ENCODE data around the gene TMEM204. TPM values are rescaled to one million over a fixed set of nuclear protein-coding genes. Genes with fewer than 3 reads are reported as not detected.

Gene TMEM204
- total RNA-seq, 1 experiment from 2014 or later, result not detected

DNA sequence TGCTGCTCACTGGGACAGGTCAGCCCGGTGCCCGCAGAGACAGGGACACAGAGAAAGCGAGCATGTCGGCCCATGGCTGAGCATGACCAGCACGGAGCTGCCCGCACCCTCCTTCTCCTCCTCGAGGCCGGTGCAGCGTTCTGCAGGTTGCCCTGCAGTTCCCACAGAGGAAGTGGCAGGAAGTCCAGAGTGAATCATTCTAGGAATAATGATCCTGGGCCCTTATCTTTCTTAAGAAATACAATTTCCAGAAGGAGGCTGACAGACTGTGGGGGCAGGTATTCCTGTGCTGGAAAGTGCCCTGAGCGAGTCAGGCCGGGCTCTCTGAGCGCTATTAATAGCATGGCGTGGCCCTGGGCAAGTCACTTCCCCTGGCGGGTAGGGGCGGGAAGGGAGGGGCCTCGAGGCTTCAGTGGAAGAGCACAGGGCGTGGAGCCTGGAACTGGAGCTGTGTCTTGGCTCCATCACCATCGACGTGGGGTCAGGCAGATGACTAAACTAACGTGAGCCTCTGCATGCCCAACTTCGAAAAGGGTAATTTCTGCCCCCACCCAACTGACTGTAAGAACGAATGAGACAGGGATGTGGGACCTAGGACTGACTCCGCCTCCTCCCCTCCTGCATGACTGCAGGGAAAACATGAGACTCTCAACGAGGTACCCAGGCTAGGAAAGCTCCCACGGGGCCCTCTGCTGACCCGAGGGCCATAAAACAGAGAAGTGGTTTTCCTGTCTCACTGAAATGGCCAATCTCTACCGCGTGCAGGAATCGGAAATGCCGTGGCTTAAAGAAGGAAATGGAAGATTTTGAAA lies 9.8 kb downstream of the TMEM204 start:
- H3K4me2 ChIP-seq (ENCODE audit: low read depth, low read length, poor library complexity, severe bottlenecking), result no peak overlapping the region
- no peak overlapping the region for H3K27ac ChIP-seq (ENCODE audit: low read length)
- H4K20me1 ChIP-seq (ENCODE audit: insufficient read depth, low read depth, low read length), result no peaks in the 10 kb centered on the region
- no peaks in the 10 kb centered on the region for H3K27me3 ChIP-seq (ENCODE audit: low read length)
- H3K4me1 ChIP-seq (ENCODE audit: low read length), result no peaks in the 10 kb centered on the region
- H3K4me3 ChIP-seq (ENCODE audit: low read length), result no peak overlapping the region
- no peak for DNase-seq
- no peaks in the 10 kb centered on the region for H3K9me2 ChIP-seq (replicated peaks; ENCODE audit: insufficient read depth, low read length)
- H3K79me2 ChIP-seq (ENCODE audit: low read length), result no peaks in the 10 kb centered on the region
- no peak overlapping the region for H2AFZ ChIP-seq (ENCODE audit: low read length)
- no peak overlapping the region for H3K9ac ChIP-seq (ENCODE audit: low read length)
- H3K9me3 ChIP-seq (ENCODE audit: low read length), result no peaks in the 10 kb centered on the region
- no peaks in the 10 kb centered on the region for H3K36me3 ChIP-seq (ENCODE audit: insufficient read depth, low read length)

DNA sequence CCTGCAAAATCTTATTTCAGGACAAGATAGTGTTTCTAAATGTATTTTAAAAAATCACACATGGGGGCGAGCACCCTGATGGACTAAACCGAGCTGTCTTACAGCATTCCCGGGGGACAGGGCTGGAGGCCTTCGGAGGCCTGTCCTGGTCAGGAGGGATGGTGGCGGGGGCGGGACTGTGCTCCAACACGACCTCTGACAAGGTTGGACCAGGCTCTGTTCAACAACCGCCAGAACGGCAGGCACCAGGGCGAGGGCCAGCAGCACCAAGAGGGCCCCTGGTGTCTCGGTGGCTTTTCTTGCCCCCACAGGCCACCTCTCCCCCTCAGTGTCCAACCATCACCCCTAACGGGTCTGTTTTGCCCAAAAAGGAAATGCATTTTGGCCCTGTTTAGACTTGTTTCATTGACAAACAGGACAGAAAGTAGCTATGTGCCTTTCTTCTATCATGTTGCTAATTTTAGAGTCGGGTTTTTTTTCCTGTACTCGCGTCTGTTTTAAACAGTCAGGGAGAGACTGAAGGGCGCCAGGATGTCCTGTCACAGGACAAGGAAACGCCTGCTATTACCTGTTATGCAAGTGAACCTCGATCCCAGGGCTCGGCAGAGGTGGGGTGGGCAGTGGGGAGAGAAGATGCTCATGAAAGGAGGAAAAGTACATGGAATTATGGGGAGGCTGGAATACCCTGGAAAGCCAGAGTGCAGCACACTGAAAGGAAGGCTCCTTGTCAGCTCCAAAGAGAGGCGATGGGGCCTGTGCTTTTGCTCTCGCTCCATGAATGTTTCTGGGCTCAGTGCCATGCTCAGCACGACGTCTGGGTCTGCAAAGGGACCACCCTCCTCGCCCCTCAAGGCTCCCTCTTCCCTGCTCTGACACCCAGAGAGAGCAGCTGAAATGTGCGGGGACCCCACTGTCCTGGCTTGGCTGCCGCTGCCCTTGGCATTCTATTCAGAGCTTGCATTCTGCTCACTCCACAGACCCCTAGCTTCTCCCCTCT lies 11.9 kb downstream of the TMEM204 start:
- no peak for DNase-seq
- H3K4me3 ChIP-seq (ENCODE audit: low read length), result no peak overlapping the region
- no peaks in the 10 kb centered on the region for H3K79me2 ChIP-seq (ENCODE audit: low read length)
- H3K9me3 ChIP-seq (ENCODE audit: low read length), result no peaks in the 10 kb centered on the region
- H4K20me1 ChIP-seq (ENCODE audit: insufficient read depth, low read depth, low read length), result no peaks in the 10 kb centered on the region
- no peaks in the 10 kb centered on the region for H3K9me2 ChIP-seq (replicated peaks; ENCODE audit: insufficient read depth, low read length)
- no peak overlapping the region for H3K27ac ChIP-seq (ENCODE audit: low read length)
- no peak overlapping the region for H3K4me2 ChIP-seq (ENCODE audit: low read depth, low read length, poor library complexity, severe bottlenecking)
- H3K4me1 ChIP-seq (ENCODE audit: low read length), result no peaks in the 10 kb centered on the region
- H2AFZ ChIP-seq (ENCODE audit: low read length), result no peak overlapping the region
- no peaks in the 10 kb centered on the region for H3K27me3 ChIP-seq (ENCODE audit: low read length)
- H3K36me3 ChIP-seq (ENCODE audit: insufficient read depth, low read length), result no peaks in the 10 kb centered on the region
- no peak overlapping the region for H3K9ac ChIP-seq (ENCODE audit: low read length)

DNA sequence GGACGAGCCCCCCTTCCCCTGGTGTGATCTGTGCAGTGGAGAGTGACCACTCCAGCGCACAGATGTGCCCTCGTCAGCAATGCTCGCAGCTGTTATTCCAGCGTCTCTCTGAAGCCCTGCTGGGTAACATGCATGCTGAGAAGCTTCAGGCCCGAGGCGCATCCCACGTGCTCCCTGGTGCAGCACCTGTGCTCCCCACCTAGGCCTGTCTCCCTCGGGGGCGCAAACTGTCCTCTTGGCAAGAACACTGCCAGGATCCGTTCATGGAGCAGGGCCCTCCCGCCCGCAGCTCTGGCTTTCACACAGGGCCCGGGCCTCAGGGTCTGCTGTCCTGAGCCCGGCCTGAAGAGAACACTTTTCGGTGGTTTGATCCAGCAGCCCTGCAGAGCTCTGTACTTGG lies 13.0 kb downstream of the TMEM204 start:
- no peaks in the 10 kb centered on the region for H3K4me1 ChIP-seq (ENCODE audit: low read length)
- H3K27ac ChIP-seq (ENCODE audit: low read length), result no peak overlapping the region
- no peak overlapping the region for H3K4me3 ChIP-seq (ENCODE audit: low read length)
- H3K4me2 ChIP-seq (ENCODE audit: low read depth, low read length, poor library complexity, severe bottlenecking), result no peak overlapping the region
- no peak overlapping the region for H3K9ac ChIP-seq (ENCODE audit: low read length)
- no peaks in the 10 kb centered on the region for H3K36me3 ChIP-seq (ENCODE audit: insufficient read depth, low read length)
- DNase-seq, result no peak
- no peak overlapping the region for H2AFZ ChIP-seq (ENCODE audit: low read length)
- H3K9me2 ChIP-seq (replicated peaks; ENCODE audit: insufficient read depth, low read length), result no peaks in the 10 kb centered on the region
- no peaks in the 10 kb centered on the region for H4K20me1 ChIP-seq (ENCODE audit: insufficient read depth, low read depth, low read length)
- no peaks in the 10 kb centered on the region for H3K9me3 ChIP-seq (ENCODE audit: low read length)
- no peaks in the 10 kb centered on the region for H3K27me3 ChIP-seq (ENCODE audit: low read length)
- no peaks in the 10 kb centered on the region for H3K79me2 ChIP-seq (ENCODE audit: low read length)

DNA sequence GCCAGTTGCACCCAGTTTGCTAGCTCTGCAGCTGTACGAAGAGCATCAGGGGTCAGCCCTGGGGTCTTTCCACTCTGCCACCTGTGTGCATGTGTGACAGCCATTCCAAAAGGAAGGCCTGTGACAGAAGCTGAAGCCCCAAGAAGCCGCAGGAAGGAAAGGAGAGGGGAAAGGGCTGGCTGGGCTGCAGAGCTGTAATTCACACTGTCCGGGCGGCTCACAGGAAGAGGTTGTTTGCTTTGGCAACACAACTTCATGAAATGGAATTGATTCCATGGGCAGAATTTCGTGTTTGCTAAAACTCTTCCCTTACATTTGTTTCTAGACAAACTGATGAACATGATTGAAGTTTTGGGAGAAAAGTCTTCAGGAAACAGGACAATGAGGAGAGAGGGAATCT lies 14.8 kb downstream of the TMEM204 start:
- H3K4me1 ChIP-seq (ENCODE audit: low read length), result no peaks in the 10 kb centered on the region
- H3K9ac ChIP-seq (ENCODE audit: low read length), result no peak overlapping the region

DNA sequence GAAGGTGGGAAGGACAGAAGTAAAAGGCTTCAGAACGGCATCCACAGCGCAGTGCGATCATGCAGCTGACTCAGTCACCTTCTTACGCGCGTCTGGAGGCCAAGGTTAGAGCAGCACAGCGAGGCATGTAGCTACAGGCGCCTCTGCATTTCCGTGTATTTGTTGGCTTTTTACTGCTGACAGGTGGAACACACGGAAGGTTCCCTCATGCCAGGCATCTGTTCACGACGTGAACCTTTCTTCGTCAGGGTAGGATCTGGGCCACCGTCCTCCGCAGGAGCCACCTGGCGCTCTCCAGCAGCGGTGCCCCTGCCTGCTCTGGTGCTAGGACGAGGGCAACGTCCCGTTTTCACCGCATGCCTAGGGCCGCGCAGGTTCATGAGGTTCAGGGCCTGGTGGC lies 15.3 kb downstream of the TMEM204 start:
- Histone ChIP-seq H3K27me3 (ENCODE audit: low read length) (no peaks in the 10 kb centered on the region), H3K27ac (ENCODE audit: low read length) (no peak overlapping the region), H3K4me1 (ENCODE audit: low read length) (no peaks in the 10 kb centered on the region)

More for the DNA sequence above, 14.8 kb downstream of the TMEM204 start:
- H3K9me3 ChIP-seq (ENCODE audit: low read length), result no peaks in the 10 kb centered on the region
- DNase-seq, result no peak
- no peaks in the 10 kb centered on the region for H4K20me1 ChIP-seq (ENCODE audit: insufficient read depth, low read depth, low read length)
- no peak overlapping the region for H2AFZ ChIP-seq (ENCODE audit: low read length)
- H3K27ac ChIP-seq (ENCODE audit: low read length), result no peak overlapping the region
- no peaks in the 10 kb centered on the region for H3K27me3 ChIP-seq (ENCODE audit: low read length)
- no peaks in the 10 kb centered on the region for H3K9me2 ChIP-seq (replicated peaks; ENCODE audit: insufficient read depth, low read length)
- no peaks in the 10 kb centered on the region for H3K36me3 ChIP-seq (ENCODE audit: insufficient read depth, low read length)
- H3K79me2 ChIP-seq (ENCODE audit: low read length), result no peaks in the 10 kb centered on the region
- no peak overlapping the region for H3K4me2 ChIP-seq (ENCODE audit: low read depth, low read length, poor library complexity, severe bottlenecking)
- no peak overlapping the region for H3K4me3 ChIP-seq (ENCODE audit: low read length)

DNA sequence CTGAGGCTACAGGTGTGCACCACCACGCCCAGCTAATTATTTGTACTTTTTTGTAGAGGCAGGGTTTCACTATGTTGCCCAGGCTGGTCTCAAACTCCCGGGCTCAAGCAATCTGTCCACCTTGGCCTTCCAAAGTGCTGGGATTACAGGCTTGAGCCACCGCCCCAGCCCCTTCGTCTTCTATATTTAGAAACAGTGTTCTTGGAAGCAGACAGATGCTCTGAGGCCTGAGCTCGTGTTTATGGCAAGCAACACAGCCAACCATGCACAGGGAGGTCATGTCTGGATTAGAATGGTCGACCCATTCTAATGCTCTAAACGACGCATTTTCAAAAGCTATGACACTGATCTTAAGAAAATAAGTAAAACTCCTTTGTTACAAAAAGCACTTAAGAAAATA lies 16.6 kb downstream of the TMEM204 start:
- no peak overlapping the region for H3K4me2 ChIP-seq (ENCODE audit: low read depth, low read length, poor library complexity, severe bottlenecking)
- no peaks in the 10 kb centered on the region for H3K9me2 ChIP-seq (replicated peaks; ENCODE audit: insufficient read depth, low read length)
- H3K9ac ChIP-seq (ENCODE audit: low read length), result no peak overlapping the region
- no peak overlapping the region for H2AFZ ChIP-seq (ENCODE audit: low read length)
- no peaks in the 10 kb centered on the region for H3K4me1 ChIP-seq (ENCODE audit: low read length)
- no peak overlapping the region for H3K4me3 ChIP-seq (ENCODE audit: low read length)
- DNase-seq, result no peak
- no peaks in the 10 kb centered on the region for H4K20me1 ChIP-seq (ENCODE audit: insufficient read depth, low read depth, low read length)
- no peaks in the 10 kb centered on the region for H3K9me3 ChIP-seq (ENCODE audit: low read length)
- no peaks in the 10 kb centered on the region for H3K36me3 ChIP-seq (ENCODE audit: insufficient read depth, low read length)
- no peak overlapping the region for H3K27ac ChIP-seq (ENCODE audit: low read length)
- no peaks in the 10 kb centered on the region for H3K79me2 ChIP-seq (ENCODE audit: low read length)
- no peaks in the 10 kb centered on the region for H3K27me3 ChIP-seq (ENCODE audit: low read length)

More for the DNA sequence above, 15.3 kb downstream of the TMEM204 start:
- Histone ChIP-seq H4K20me1 (ENCODE audit: insufficient read depth, low read depth, low read length) (no peaks in the 10 kb centered on the region), H3K36me3 (ENCODE audit: insufficient read depth, low read length) (no peaks in the 10 kb centered on the region), H3K9me2 (replicated peaks; ENCODE audit: insufficient read depth, low read length) (no peaks in the 10 kb centered on the region), H3K79me2 (ENCODE audit: low read length) (no peaks in the 10 kb centered on the region), H2AFZ (ENCODE audit: low read length) (no peak overlapping the region), H3K9me3 (ENCODE audit: low read length) (no peaks in the 10 kb centered on the region), H3K4me3 (ENCODE audit: low read length) (no peak overlapping the region), H3K9ac (ENCODE audit: low read length) (no peak overlapping the region), H3K4me2 (ENCODE audit: low read depth, low read length, poor library complexity, severe bottlenecking) (no peak overlapping the region)
- DNase-seq, result no peak

DNA sequence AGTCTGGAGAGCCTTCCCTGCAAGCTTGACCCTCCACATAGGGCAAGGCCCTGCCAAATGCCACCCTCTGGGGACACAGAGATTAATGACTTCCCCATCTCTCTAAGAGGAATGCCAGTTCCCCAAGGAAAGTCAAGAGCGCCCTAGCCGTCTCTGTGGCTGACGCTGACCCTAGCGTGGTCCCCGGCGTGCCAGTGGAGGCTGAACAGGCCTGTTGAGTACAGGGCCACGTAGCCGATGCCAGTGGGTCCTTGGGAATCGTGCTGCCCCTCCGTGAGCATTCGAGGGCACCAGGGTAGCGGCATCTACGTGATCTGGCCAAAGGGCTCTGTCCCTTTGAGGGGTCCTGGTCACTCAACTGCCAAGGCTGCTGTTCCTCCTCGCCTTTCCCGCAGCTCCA lies 17.2 kb downstream of the TMEM204 start:
- Histone ChIP-seq H4K20me1 (ENCODE audit: insufficient read depth, low read depth, low read length) (no peaks in the 10 kb centered on the region), H3K9me2 (replicated peaks; ENCODE audit: insufficient read depth, low read length) (no peaks in the 10 kb centered on the region), H2AFZ (ENCODE audit: low read length) (no peak overlapping the region), H3K9me3 (ENCODE audit: low read length) (no peaks in the 10 kb centered on the region), H3K4me2 (ENCODE audit: low read depth, low read length, poor library complexity, severe bottlenecking) (no peak overlapping the region), H3K4me1 (ENCODE audit: low read length) (no peaks in the 10 kb centered on the region), H3K27me3 (ENCODE audit: low read length) (no peaks in the 10 kb centered on the region), H3K27ac (ENCODE audit: low read length) (no peak overlapping the region), H3K79me2 (ENCODE audit: low read length) (no peaks in the 10 kb centered on the region), H3K4me3 (ENCODE audit: low read length) (no peak overlapping the region), H3K9ac (ENCODE audit: low read length) (no peak overlapping the region), H3K36me3 (ENCODE audit: insufficient read depth, low read length) (no peaks in the 10 kb centered on the region)
- no peak for DNase-seq

DNA sequence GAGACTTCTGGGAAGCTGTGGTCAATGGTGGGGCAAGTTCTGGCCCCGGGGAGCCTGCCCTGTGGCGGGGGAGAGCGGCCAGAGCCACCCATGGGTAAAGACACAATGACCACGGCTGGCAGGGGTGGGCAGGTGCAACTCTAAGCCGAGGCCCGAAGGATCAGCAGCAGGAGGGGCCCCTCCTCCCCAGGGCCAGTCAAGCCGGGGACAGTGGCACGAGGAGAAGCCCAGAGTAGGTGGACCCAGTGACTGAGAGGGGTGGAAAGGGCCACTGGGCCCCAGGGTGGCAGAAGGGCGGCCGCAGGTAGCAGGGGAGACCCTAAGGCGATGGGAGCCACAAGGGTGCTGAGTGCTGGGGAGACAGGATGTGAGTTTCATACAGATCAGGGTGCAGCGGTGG lies 17.7 kb downstream of the TMEM204 start:
- H3K4me2 ChIP-seq (ENCODE audit: low read depth, low read length, poor library complexity, severe bottlenecking), result no peak overlapping the region
- DNase-seq, result no peak
- no peaks in the 10 kb centered on the region for H3K36me3 ChIP-seq (ENCODE audit: insufficient read depth, low read length)

More for the DNA sequence above, 17.7 kb downstream of the TMEM204 start:
- no peaks in the 10 kb centered on the region for H3K79me2 ChIP-seq (ENCODE audit: low read length)
- no peak overlapping the region for H2AFZ ChIP-seq (ENCODE audit: low read length)
- no peak overlapping the region for H3K4me3 ChIP-seq (ENCODE audit: low read length)
- no peaks in the 10 kb centered on the region for H3K4me1 ChIP-seq (ENCODE audit: low read length)
- H3K27me3 ChIP-seq (ENCODE audit: low read length), result no peaks in the 10 kb centered on the region
- no peaks in the 10 kb centered on the region for H4K20me1 ChIP-seq (ENCODE audit: insufficient read depth, low read depth, low read length)
- H3K9ac ChIP-seq (ENCODE audit: low read length), result no peak overlapping the region
- H3K27ac ChIP-seq (ENCODE audit: low read length), result no peak overlapping the region
- H3K9me2 ChIP-seq (replicated peaks; ENCODE audit: insufficient read depth, low read length), result no peaks in the 10 kb centered on the region
- no peaks in the 10 kb centered on the region for H3K9me3 ChIP-seq (ENCODE audit: low read length)

Measured in Karpas-422 (cell line).